GM18511 (cell line): ENCODE results near the gene CCDC137.
"Not testable (repeated sequence)": the region's sequence is repeated elsewhere in the genome, so short reads cannot be mapped to it uniquely, and the experiment has no call there.

Experiments used
- ATAC-seq: cut with Tn5 transposase; IDR thresholded peaks from one replicate; pipeline ENCODE4 v1.9.1; 2021; ENCODE audit warnings: mild to moderate bottlenecking, moderate library complexity; ENCODE audit not compliant: unreplicated experiment

Gene CCDC137

DNA sequence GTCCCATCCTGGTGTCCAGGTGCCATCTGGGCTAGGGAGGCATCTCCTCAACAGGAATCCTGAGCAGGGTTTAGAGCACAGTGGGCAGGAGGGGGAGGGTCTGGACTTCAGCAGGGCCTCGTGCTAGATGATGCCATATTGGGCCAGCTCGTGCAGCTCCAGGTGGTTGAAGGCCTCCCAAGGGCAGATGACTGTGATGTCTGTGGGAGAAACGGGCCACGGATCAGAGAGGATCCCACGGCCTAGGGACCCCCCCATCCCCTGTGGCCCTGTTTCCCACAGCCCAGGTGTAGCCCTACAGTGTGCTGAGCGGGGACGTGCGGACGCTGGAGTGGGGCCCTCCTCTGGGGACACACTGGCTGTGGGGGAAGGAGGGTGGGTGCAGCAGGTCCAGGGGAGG, 15.6 kb upstream of the CCDC137 start:
- ATAC-seq = no peak

- no peak for ATAC-seq
Observed at GRCh38 chr17:81651692-81652091, 14.8 kb upstream of the CCDC137 start.

GRCh38 chr17:81652906-81653771, 13.4 kb upstream of the CCDC137 start:
- ATAC-seq = no peak

DNA sequence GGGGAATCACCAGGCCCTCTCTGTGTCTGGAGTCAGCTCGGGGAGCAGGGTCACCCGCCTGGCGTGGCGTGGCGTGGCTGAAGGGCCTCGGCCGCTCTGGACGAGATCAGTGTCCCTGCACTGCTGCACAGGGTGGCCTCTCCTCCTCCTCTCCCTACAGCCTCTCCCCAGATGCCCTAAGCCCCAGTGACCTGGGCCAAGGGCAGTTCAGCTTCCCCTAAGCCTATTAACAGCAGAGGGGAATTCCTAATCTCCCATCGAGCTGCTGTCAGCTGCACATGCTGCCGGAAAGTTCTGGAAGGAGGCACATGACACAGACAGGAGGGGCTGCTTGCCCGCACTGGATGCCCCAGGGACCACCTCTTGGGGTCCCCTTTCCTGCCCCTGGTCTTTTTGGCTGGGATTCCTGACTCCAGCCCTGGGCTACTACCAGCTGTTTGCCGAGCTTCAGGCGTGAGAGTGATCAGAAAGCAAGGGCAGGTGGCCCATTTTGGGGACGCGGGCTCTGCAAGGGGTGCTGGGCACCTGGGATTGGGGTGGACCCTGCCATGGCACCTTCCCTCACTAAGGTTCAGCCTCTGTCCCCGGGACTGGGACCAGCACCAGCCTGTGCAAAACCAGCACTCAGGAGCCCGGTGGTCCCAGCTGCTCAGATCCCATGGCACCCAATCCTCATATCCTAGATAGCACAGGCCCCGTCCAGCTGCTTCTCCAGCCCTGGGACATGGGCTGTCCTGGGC, 11.0 kb upstream of the CCDC137 start:
- ATAC-seq = no peak

DNA sequence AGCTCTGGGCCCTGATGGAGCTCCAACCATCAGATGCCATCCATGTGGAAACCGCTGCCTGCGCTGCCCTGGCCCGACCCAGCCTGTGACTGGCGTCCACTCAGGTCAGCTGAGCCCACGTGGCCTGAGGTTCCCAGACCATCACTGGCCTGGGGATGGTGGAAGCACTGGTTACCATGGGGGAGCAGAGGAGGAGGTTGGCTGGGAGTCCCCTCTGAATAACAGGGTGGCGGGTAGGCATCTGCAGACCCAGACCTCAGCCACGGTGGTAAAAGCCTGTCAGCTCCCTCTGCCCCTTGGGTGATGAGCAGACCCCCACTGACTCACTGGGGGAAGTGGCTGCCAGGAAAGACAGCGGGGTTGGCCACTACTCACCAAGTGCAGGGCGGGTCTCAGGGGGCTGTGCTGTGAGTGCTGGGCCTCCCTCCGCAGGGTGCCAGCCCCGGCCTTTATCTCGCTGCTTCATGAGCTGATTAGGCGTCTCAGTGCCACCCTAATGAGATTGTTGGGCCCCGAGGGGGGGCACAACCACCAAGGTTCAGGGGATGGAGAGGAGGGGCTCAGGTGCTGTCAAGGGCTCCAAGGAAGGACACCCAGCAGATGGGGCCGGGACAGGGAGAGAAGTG, 10.3 kb upstream of the CCDC137 start, which contains the start of gene PDE6G:
Gene PDE6G, minus strand, starts transcription at position 425 of the 626 bp plus-strand sequence. CDS start 3,237 bp downstream, outside the sequence.
- no peak for ATAC-seq

DNA sequence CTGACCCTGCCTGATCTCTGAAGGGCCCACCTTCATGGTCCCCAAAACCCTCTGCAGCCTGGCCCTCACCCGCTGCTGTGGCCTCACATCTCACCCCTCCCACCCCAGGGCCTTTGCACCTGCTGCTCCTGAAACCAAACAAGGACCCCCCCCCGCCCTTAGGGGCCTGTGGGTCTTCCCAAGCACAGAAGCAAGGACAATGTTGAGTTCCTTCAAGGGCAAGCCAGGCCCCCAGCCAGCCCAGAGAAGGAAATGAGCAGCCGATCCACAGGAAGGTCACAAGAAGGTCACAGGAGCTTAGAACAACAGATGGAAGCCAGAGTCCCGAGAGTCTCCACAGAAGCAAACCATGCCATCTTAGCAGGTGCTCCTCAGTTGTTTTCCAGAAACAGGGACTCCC, 9.7 kb upstream of the CCDC137 start:
- ATAC-seq = no peak

- no peak for ATAC-seq
Observed at GRCh38 chr17:81659038-81659437, 7.5 kb upstream of the CCDC137 start.

DNA sequence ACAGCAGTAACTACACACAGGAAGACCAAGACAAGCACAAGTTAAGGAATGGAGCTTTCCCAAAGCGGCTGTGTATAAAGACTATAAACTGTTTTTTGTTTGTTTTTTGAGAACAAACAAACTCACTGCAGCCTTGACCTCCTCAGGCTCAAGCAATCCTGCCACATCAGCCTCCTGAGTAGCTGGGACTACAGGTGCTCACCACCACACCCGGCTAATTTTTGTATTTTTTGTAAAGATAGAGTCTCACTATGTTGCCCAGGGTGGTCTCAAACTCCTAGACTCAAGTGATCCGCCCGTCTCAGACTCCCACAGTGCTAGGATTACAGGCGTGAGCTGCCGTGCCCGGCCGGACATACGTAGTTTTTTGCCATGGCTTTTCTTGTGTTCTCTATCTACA, 6.1 kb upstream of the CCDC137 start:
- no peak for ATAC-seq

GRCh38 chr17:81662002-81662401, 4.5 kb upstream of the CCDC137 start:
- no peak for ATAC-seq

DNA sequence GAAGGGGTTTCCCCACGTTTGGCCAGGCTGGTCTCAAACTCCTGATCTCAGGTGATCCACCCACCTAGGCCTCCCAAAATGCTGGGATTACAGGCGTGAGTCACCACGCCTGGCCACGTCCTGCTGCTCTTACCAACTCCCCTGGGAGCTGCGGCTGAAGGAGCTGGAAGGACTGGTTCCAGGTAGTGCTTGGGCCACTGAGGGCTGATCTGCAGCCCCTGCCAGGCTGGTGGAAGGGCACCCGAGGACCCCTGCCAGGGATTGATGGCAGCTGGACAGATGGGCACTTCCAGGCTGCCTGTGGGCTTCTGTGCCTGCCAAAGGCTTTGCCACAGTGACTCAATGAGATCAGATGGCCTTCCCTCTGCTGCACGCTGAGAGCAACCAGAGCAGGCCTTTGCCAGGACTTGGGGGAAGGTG, 2.5 kb upstream of the CCDC137 start:
- ATAC-seq = no peak

- ATAC-seq = peak; percentile 28
Observed at GRCh38 chr17:81665205-81666091, 1.1 kb upstream of the CCDC137 start.

DNA sequence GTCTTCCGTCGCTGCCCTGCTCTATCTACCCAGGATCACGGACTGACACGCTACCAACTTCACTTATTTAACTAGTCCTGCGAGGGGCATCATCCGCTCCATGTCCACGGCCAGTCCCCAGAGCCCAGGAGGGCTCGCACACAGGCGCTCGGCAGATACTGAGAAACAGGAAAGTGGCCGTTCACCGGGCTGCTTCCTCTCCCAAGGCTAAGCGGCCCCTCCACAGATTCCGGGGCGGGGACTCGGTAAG, 520 bp upstream of the CCDC137 start:
- ATAC-seq = peak; percentile 11

DNA sequence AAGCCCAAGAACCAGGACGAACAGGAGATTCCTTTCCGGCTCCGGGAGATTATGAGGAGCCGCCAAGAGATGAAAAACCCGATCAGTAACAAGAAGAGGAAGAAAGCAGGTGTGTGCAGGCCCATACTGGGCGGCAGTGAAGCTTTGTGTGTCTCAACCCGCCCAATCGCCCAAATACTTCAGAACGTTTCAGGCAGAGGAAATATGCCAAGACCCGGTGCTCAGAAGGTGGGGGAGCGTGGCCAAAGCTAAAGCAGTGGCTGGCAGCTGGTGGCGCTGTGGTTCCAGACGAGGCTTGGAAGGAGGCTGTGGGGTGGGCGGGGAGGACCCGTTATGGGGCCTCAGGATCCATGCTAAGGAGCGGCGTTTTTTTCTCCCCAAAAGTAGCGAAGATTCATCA, 1.2 kb downstream of the CCDC137 start:
- no peak for ATAC-seq

DNA sequence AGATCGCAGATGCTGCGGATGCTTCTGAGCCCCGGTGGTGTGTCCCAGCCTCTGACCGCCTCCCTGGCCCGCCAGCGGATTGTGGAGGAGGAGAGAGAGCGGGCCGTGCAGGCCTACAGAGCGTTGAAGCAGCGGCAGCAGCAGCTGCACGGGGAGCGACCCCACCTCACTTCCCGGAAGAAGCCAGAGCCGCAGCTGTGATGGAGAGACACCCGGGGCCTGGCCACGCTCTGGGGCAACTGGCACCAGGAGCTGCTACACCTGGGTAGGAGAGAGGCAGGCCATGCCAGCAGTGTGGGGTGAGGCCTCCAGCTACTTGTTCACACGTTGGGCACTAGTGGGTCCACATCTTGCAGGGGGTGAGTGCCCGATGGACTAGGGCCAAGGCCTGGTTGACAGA, 6.0 kb downstream of the CCDC137 start:
- no peak for ATAC-seq

DNA sequence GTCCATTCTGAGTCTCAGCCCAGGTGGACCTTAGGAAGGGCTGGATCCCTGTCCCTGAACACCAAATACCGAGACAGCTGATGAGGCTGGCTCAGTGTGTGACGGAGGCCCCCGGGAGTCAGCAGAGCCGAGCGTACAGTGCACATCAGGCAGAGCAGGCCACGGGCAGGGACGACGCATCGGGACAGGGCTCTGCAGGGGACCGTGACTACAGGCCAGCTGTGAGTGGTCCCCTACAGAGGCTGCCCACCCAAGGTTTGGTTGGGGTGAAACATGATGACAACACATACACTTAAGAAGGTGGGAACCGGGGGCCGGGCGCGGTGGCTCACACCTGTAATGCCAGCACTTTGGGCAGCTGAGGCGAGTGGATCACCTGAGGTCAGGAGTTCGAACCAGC, 6.4 kb downstream of the CCDC137 start:
- no peak for ATAC-seq

- no peak for ATAC-seq
Observed at GRCh38 chr17:81673561-81674258, 7.2 kb downstream of the CCDC137 start.

DNA sequence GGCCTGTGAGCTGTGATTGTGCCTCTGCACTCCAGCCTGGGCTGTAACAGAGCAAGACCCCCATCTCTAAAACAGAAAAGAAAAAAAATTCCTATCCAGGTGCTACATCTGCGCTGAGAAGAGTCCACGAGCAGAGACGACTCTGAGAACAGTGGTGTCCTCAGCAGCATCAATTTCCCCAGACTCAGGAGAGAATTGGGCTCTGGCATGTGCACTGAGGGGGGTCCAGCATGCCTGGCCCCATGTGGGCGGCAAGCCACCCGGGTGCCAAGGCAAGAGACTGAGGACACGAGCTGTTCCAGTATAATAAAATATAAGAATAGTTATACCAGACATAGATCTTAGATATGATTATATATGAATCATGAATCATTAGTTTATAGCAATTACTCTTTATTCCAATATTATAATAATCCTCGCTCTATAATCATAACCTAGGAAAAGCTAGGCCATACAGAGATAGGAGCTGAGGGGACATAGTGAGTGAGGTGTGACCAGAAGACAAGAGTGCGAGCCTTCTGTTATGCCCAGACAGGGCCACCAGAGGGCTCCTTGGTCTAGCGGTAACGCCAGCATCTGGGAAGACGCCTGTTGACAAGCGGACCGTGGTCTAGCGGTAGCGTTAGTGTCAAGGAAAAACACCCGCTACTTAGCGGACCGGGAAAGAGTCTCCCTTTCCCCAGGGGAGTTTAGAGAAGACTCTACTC, 9.1 kb downstream of the CCDC137 start:
- not testable (repeated sequence) for ATAC-seq

DNA sequence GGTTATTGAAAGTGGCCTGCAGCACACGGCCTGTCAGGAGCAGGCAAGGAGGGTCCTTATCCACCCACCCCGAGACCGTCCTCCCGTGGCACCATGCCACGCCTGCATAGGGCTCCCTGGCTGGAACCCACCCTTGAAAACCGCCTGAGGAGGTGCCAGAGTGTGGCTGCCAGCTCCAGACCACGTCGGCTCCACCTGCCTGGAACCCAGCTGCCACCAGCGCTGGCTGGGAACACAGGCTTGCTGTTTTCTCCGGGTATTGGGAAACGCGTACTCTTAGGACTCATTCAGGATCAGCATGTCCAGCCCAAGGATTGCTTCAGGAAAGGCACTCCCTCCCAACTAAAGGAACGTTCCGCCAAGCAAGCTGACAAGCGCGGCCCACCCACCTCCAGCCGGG, 10.4 kb downstream of the CCDC137 start:
- ATAC-seq = no peak

- no peak for ATAC-seq
Observed at GRCh38 chr17:81680150-81680549, 13.6 kb downstream of the CCDC137 start.

DNA sequence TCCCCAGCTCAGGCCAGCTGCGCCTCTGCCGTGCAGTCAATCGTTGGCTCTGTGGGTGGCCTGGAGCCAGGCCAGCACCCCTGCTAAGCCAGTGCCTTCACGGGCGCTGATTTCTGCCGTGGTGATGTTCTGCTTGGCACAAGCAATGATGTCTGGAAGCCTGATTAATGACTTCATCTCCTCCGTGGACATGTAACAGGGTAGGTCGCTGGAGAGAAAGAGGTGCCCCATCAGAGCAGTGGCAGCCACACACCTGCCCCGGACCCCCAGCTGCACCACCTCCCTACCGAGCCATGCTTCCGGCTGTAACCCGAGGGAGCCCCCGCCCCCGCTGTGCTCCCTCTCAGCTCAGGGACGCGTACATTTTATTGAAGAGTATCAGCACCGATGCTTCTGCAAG, 15.1 kb downstream of the CCDC137 start:
- ATAC-seq = no peak
